Adrenal gland (tissue), 5 donors: ENCODE measurements around the gene CLEC16A.

Experiments used
- CTCF ChIP-seq, 6 experiments: fragments of 450-650 bp in 4 of 6; fragments of 200-600 bp in 2 of 6; sonication (generic) in 1 of 6; IDR thresholded peaks; 1 replicate in 5 of 6; 2 replicates in 1 of 6; pipeline versions ENCODE4 v1.5.1 to v1.8.0; 2016 to 2021; ENCODE audit warnings: antibody characterized with exemption in 6 of 6, mild to moderate bottlenecking in 2 of 6, moderate library complexity in 1 of 6
- POLR2A ChIP-seq, 2 donors: fragments of 450-650 bp; IDR thresholded peaks; one replicate each; pipeline ENCODE4 v1.6.1; 2017; ENCODE audit warnings: antibody characterized with exemption in 2 of 2, mild to moderate bottlenecking in 2 of 2, moderate library complexity in 1 of 2
- donor health status: DM: no; HTN: no; CAD: no.

- TF ChIP-seq CTCF (IDR thresholded peaks at IDR 0.05) (no peak), POLR2A (IDR thresholded peaks at IDR 0.05) (no peak)
Observed at GRCh38 chr16:10943064-10943353, 1.4 kb upstream of the CLEC16A start.
